ENCODE data around the gene HOMER2. TPM values are rescaled to one million over a fixed set of nuclear protein-coding genes. Genes with fewer than 3 reads are reported as not detected.
A peak's percentile ranks its signal among the peaks of the same experiment; 100 is the strongest.

Gene HOMER2
- total and polyA plus RNA-seq, 2 of the 13 experiments (the other 11 are each of a cell fraction or from before 2014, with no cell fraction given): 12.9 to 14.1 TPM

DNA sequence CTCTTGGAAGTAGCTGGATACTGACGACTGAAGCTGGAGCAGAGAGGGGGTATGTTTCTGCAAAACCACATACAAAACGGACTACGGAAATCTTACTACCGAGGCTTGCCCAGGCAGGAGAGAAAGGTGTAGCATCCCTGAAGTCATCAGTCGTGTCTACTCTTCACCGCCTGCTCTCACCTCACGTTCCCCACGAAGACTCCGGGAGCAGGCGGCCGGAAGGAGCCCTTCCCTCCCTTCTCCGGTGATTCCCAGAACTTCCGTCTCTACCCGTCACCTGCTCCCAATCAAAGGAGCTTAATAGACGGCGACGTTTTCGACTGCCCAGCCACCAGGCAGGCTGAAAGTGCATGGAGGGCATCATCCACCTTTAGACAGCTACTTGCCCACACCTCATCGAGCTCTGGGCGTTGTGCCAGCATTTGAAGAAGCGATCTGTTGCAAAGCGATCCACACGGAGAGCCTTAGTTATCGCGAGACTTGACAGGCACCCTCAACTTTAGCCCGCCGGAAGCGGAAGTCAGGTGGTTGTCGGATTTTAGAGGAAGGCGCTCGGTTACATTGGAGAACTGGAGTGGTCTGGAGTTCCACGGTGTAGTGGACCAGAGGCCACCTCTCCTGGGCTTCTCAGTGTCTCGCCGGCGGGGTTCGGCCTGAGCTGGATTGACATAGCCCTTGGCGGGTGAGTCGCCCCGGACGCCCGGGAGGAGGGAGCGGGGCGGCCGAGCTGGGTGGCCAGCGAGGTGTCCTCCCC lies 33.3 kb upstream of the HOMER2 start, which contains the start of gene RAMAC (continued):
- TF ChIP-seq ZNF615 (CRISPR knock-in tag; IDR thresholded peaks at IDR 0.05; ENCODE audit: borderline replicate concordance) (no peak), AKAP8 (CRISPR knock-in tag; IDR thresholded peaks at IDR 0.05) (no peak), PRPF4 (IDR thresholded peaks at IDR 0.05; ENCODE audit: low read depth, low read length, poor library complexity, severe bottlenecking) (no peak), SAP130 (CRISPR knock-in tag; IDR thresholded peaks at IDR 0.05; ENCODE audit: low read depth) (peak; percentile 96), STAG1 (CRISPR knock-in tag; IDR thresholded peaks at IDR 0.05) (no peak), FOXK2 (IDR thresholded peaks at IDR 0.05) (no peak), POLR2G (IDR thresholded peaks at IDR 0.05; ENCODE audit: low read depth, low read length) (peak; percentile 90), ZNF230 (CRISPR knock-in tag; IDR thresholded peaks at IDR 0.05) (peak; percentile 77; the same call in 1 of the 2 replicates), ZMYM3 (CRISPR knock-in tag; IDR thresholded peaks at IDR 0.05) (peak; percentile 55)
- TF ChIP-seq, protein P1, sequence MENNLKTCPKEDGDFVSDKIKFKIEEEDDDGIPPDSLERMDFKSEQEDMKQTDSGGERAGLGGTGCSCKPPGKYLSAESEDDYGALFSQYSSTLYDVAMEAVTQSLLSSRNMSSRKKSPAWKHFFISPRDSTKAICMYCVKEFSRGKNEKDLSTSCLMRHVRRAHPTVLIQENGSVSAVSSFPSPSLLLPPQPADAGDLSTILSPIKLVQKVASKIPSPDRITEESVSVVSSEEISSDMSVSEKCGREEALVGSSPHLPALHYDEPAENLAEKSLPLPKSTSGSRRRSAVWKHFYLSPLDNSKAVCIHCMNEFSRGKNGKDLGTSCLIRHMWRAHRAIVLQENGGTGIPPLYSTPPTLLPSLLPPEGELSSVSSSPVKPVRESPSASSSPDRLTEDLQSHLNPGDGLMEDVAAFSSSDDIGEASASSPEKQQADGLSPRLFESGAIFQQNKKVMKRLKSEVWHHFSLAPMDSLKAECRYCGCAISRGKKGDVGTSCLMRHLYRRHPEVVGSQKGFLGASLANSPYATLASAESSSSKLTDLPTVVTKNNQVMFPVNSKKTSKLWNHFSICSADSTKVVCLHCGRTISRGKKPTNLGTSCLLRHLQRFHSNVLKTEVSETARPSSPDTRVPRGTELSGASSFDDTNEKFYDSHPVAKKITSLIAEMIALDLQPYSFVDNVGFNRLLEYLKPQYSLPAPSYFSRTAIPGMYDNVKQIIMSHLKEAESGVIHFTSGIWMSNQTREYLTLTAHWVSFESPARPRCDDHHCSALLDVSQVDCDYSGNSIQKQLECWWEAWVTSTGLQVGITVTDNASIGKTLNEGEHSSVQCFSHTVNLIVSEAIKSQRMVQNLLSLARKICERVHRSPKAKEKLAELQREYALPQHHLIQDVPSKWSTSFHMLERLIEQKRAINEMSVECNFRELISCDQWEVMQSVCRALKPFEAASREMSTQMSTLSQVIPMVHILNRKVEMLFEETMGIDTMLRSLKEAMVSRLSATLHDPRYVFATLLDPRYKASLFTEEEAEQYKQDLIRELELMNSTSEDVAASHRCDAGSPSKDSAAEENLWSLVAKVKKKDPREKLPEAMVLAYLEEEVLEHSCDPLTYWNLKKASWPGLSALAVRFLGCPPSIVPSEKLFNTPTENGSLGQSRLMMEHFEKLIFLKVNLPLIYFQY (CRISPR knock-in tag; IDR thresholded peaks at IDR 0.05; ENCODE audit: borderline replicate concordance): no peak
- TF ChIP-seq, protein P2, sequence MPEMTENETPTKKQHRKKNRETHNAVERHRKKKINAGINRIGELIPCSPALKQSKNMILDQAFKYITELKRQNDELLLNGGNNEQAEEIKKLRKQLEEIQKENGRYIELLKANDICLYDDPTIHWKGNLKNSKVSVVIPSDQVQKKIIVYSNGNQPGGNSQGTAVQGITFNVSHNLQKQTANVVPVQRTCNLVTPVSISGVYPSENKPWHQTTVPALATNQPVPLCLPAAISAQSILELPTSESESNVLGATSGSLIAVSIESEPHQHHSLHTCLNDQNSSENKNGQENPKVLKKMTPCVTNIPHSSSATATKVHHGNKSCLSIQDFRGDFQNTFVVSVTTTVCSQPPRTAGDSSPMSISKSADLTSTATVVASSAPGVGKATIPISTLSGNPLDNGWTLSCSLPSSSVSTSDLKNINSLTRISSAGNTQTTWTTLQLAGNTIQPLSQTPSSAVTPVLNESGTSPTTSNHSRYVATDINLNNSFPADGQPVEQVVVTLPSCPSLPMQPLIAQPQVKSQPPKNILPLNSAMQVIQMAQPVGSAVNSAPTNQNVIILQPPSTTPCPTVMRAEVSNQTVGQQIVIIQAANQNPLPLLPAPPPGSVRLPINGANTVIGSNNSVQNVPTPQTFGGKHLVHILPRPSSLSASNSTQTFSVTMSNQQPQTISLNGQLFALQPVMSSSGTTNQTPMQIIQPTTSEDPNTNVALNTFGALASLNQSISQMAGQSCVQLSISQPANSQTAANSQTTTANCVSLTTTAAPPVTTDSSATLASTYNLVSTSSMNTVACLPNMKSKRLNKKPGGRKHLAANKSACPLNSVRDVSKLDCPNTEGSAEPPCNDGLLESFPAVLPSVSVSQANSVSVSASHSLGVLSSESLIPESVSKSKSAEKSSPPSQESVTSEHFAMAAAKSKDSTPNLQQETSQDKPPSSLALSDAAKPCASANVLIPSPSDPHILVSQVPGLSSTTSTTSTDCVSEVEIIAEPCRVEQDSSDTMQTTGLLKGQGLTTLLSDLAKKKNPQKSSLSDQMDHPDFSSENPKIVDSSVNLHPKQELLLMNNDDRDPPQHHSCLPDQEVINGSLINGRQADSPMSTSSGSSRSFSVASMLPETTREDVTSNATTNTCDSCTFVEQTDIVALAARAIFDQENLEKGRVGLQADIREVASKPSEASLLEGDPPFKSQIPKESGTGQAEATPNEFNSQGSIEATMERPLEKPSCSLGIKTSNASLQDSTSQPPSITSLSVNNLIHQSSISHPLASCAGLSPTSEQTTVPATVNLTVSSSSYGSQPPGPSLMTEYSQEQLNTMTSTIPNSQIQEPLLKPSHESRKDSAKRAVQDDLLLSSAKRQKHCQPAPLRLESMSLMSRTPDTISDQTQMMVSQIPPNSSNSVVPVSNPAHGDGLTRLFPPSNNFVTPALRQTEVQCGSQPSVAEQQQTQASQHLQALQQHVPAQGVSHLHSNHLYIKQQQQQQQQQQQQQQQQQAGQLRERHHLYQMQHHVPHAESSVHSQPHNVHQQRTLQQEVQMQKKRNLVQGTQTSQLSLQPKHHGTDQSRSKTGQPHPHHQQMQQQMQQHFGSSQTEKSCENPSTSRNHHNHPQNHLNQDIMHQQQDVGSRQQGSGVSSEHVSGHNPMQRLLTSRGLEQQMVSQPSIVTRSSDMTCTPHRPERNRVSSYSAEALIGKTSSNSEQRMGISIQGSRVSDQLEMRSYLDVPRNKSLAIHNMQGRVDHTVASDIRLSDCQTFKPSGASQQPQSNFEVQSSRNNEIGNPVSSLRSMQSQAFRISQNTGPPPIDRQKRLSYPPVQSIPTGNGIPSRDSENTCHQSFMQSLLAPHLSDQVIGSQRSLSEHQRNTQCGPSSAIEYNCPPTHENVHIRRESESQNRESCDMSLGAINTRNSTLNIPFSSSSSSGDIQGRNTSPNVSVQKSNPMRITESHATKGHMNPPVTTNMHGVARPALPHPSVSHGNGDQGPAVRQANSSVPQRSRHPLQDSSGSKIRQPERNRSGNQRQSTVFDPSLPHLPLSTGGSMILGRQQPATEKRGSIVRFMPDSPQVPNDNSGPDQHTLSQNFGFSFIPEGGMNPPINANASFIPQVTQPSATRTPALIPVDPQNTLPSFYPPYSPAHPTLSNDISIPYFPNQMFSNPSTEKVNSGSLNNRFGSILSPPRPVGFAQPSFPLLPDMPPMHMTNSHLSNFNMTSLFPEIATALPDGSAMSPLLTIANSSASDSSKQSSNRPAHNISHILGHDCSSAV (CRISPR knock-in tag; IDR thresholded peaks at IDR 0.05; ENCODE audit: borderline replicate concordance): peak; percentile 77; the same call in 1 of the 2 replicates
- TF ChIP-seq, protein P3, sequence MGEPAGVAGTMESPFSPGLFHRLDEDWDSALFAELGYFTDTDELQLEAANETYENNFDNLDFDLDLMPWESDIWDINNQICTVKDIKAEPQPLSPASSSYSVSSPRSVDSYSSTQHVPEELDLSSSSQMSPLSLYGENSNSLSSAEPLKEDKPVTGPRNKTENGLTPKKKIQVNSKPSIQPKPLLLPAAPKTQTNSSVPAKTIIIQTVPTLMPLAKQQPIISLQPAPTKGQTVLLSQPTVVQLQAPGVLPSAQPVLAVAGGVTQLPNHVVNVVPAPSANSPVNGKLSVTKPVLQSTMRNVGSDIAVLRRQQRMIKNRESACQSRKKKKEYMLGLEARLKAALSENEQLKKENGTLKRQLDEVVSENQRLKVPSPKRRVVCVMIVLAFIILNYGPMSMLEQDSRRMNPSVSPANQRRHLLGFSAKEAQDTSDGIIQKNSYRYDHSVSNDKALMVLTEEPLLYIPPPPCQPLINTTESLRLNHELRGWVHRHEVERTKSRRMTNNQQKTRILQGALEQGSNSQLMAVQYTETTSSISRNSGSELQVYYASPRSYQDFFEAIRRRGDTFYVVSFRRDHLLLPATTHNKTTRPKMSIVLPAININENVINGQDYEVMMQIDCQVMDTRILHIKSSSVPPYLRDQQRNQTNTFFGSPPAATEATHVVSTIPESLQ (CRISPR knock-in tag; conservative IDR thresholded peaks at IDR 0.05): 0 out of 2 replicates have a peak, but pooled peaks have one; percentile 15
- TF ChIP-seq, protein P4, sequence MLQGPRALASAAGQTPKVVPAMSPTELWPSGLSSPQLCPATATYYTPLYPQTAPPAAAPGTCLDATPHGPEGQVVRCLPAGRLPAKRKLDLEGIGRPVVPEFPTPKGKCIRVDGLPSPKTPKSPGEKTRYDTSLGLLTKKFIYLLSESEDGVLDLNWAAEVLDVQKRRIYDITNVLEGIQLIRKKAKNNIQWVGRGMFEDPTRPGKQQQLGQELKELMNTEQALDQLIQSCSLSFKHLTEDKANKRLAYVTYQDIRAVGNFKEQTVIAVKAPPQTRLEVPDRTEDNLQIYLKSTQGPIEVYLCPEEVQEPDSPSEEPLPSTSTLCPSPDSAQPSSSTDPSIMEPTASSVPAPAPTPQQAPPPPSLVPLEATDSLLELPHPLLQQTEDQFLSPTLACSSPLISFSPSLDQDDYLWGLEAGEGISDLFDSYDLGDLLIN (CRISPR knock-in tag; IDR thresholded peaks at IDR 0.05; ENCODE audit: borderline replicate concordance): no peak; the same call in 1 of the 2 replicates
